CD14-positive monocyte (primary cell): ENCODE measurements around the gene TVP23C. TPM values are rescaled to one million over a fixed set of nuclear protein-coding genes. Genes with fewer than 3 reads are reported as not detected.

ENCODE experiments used
- DNase-seq, 3 donors: peaks; one replicate each; pipeline ENCODE4 v3.0.0-alpha.2; 2011 to 2022
- H2AFZ ChIP-seq: 2 replicates; pipeline ENCODE4 v1.6.0; 2012; ENCODE audit warnings: mild to moderate bottlenecking, low read depth, low read length, inconsistent platforms; ENCODE audit not compliant: insufficient read depth, poor library complexity, severe bottlenecking
- H3K27ac ChIP-seq, 2 donors: 1 replicate in 1 of 2; 2 replicates in 1 of 2; pipeline ENCODE4 v1.5.1; 2012 to 2013; ENCODE audit warnings: low read length in 2 of 2, control low read depth in 1 of 2, inconsistent platforms in 1 of 2, low read depth in 1 of 2, mild to moderate bottlenecking in 1 of 2
- H3K27me3 ChIP-seq, 2 donors: one replicate each; pipeline versions ENCODE4 v1.6.0 to v1.6.1; 2011 to 2013; ENCODE audit warnings: low read length in 2 of 2; ENCODE audit not compliant: control insufficient read depth in 2 of 2, insufficient read depth in 2 of 2
- H3K36me3 ChIP-seq, 2 donors: replicated peaks in 1 of 2; 1 replicate in 1 of 2; 2 replicates in 1 of 2; pipeline versions ENCODE4 v1.5.1 to v1.6.1; 2012 to 2013; ENCODE audit warnings: low read length in 2 of 2, control low read depth in 1 of 2, inconsistent platforms in 1 of 2, mild to moderate bottlenecking in 1 of 2; ENCODE audit not compliant: insufficient read depth in 2 of 2, control insufficient read depth in 1 of 2
- H3K4me1 ChIP-seq, 2 donors: 1 replicate in 1 of 2; 2 replicates in 1 of 2; pipeline versions ENCODE4 v1.5.1 to v1.6.1; 2012 to 2013; ENCODE audit warnings: low read length in 2 of 2, control low read depth in 1 of 2, inconsistent platforms in 1 of 2, mild to moderate bottlenecking in 1 of 2, moderate library complexity in 1 of 2; ENCODE audit not compliant: insufficient read depth in 2 of 2, control insufficient read depth in 1 of 2
- H3K4me2 ChIP-seq: replicated peaks from 2 replicates; pipeline ENCODE3; 2012; ENCODE audit warnings: low read length, moderate library complexity, mild to moderate bottlenecking; ENCODE audit not compliant: poor library complexity, severe bottlenecking; ENCODE audit errors: extremely low read depth
- H3K4me3 ChIP-seq, 3 experiments: fragments of 200-600 bp in 1 of 3; sonication (generic) in 1 of 3; replicated peaks in 1 of 3; 1 replicate in 2 of 3; 2 replicates in 1 of 3; pipeline ENCODE4 v1.5.1; 2011 to 2013; ENCODE audit warnings: low read length in 3 of 3, mild to moderate bottlenecking in 3 of 3, control low read depth in 2 of 3, low read depth in 2 of 3, inconsistent platforms in 1 of 3, moderate library complexity in 1 of 3
- H3K79me2 ChIP-seq: 2 replicates; pipeline ENCODE4 v1.6.0; 2012; ENCODE audit warnings: mild to moderate bottlenecking, control low read depth, inconsistent platforms, low read length, moderate library complexity; ENCODE audit not compliant: insufficient read depth
- H3K9ac ChIP-seq: 2 replicates; pipeline ENCODE4 v1.6.0; 2017; ENCODE audit warnings: low read length, mild to moderate bottlenecking; ENCODE audit not compliant: insufficient read depth, poor library complexity, severe bottlenecking
- H3K9me3 ChIP-seq, 2 donors: replicated peaks in 1 of 2; 1 replicate in 1 of 2; 2 replicates in 1 of 2; pipeline versions ENCODE4 v1.5.1 to v1.6.1; 2012 to 2013; ENCODE audit warnings: low read length in 2 of 2, control low read depth in 1 of 2; ENCODE audit not compliant: control insufficient read depth in 1 of 2, insufficient read depth in 1 of 2
- H4K20me1 ChIP-seq: 2 replicates; pipeline ENCODE4 v1.6.0; 2012; ENCODE audit warnings: mild to moderate bottlenecking, low read length, control low read depth, moderate library complexity; ENCODE audit not compliant: insufficient read depth
- H3K27ac Mint-ChIP-seq, 7 donors: one replicate each; pipeline ENCODE4 v1.8.0; 2020; ENCODE audit warnings: mild to moderate bottlenecking in 7 of 7, mixed read lengths in 7 of 7, moderate library complexity in 6 of 7, inconsistent platforms in 2 of 7
- H3K27me3 Mint-ChIP-seq, 3 donors: one replicate each; pipeline ENCODE4 v1.8.0; 2021 to 2022; ENCODE audit warnings: low read depth in 3 of 3, mild to moderate bottlenecking in 3 of 3, mixed read lengths in 3 of 3, moderate library complexity in 3 of 3, inconsistent platforms in 1 of 3
- H3K36me3 Mint-ChIP-seq, 2 donors: one replicate each; pipeline ENCODE4 v1.8.0; 2020; ENCODE audit warnings: mixed read lengths in 2 of 2, inconsistent platforms in 1 of 2, mild to moderate bottlenecking in 1 of 2
- H3K4me1 Mint-ChIP-seq: one replicate; pipeline ENCODE4 v1.8.0; 2020; ENCODE audit warnings: mild to moderate bottlenecking, mixed read lengths
- H3K4me3 Mint-ChIP-seq, 2 donors: one replicate each; pipeline ENCODE4 v1.8.0; 2020; ENCODE audit warnings: mild to moderate bottlenecking in 2 of 2, mixed read lengths in 2 of 2, moderate library complexity in 1 of 2
- H3K9me3 Mint-ChIP-seq, 7 donors: one replicate each; pipeline ENCODE4 v1.8.0; 2020 to 2022; ENCODE audit warnings: mixed read lengths in 7 of 7, mild to moderate bottlenecking in 6 of 7, moderate library complexity in 6 of 7, inconsistent platforms in 2 of 7
- CTCF ChIP-seq: fragments of 200-600 bp; IDR thresholded peaks from one replicate; pipeline ENCODE4 v1.8.0; 2022; ENCODE audit warnings: antibody characterized with exemption, mild to moderate bottlenecking
- WGBS: methylation state at CpG from one replicate; pipeline ENCODE4 v1.1.5; 2013; ENCODE audit warnings: missing lambda C conversion rate; ENCODE audit not compliant: insufficient coverage; 5-methylcytosine and 5-hydroxymethylcytosine counted together
- intact Hi-C, 2 donors: fragments of 100-400 bp; cut with micrococcal nuclease; formaldehyde crosslinking; loops; one replicate each; pipeline versions ENCODE4 v1.15.0 to v1.15.1; 2023
- polyA plus RNA-seq, 3 donors: library from polyadenylated mRNA; depleted of rRNA in 1 of 3; unstranded in 2 of 3; stranded (reverse) in 1 of 3; fragments of 300-500 nt in 2 of 3; fragments of >200 nt in 1 of 3; fragmentation: Illumina TruSeq in 2 of 3; gene quantifications; 1 replicate in 2 of 3; 2 replicates in 1 of 3; pipeline ENCODE4 v1.2.3, GENCODE V29; 2012 to 2021

Gene TVP23C
- polyA plus RNA-seq, 3 donors, result 0.88 to 3.3 (median 1.4) TPM

GRCh38 chr17:15516150-15516549, 47.1 kb downstream of the TVP23C start:
- Histone ChIP-seq H3K9ac (no peak overlapping the region), H3K9me3 (no peaks in the 10 kb centered on the region), H3K79me2 (no peaks in the 10 kb centered on the region), H3K36me3 (no peaks in the 10 kb centered on the region), H4K20me1 (no peaks in the 10 kb centered on the region), H3K27me3 (no peaks in the 10 kb centered on the region), H3K4me1 (peaks cover 0 to under 1% of the 10 kb centered on the region in 2 donors), H3K4me2 (no peak overlapping the region), H3K27ac (no peak overlapping the region), H2AFZ (no peak overlapping the region), H3K4me3 (no peak overlapping the region)
- Mint-ChIP-seq H3K4me1 (peaks cover 3% of the 10 kb centered on the region), H3K9me3 (peaks cover 0 to 2% (median 0%) of the 10 kb centered on the region in 7 donors), H3K4me3 (no peak overlapping the region), H3K27ac (peak overlapping the region in 1 of 7 donors; percentile 37), H3K36me3 (peaks cover 11 to 19% of the 10 kb centered on the region in 2 donors), H3K27me3 (no peaks in the 10 kb centered on the region)
- DNase-seq, result no peak
- TF ChIP-seq CTCF, result no peak
- intact Hi-C loops, result no loop called here
- 85% methylated on average over 4 of the region's 8 CpGs for WGBS

GRCh38 chr17:15514469-15514868, 48.8 kb downstream of the TVP23C start:
- Histone ChIP-seq H4K20me1 (no peaks in the 10 kb centered on the region), H3K27me3 (no peaks in the 10 kb centered on the region), H3K9ac (no peak overlapping the region), H3K36me3 (no peaks in the 10 kb centered on the region), H3K79me2 (no peaks in the 10 kb centered on the region), H3K27ac (no peak overlapping the region), H3K4me1 (peaks cover 5 to 12% of the 10 kb centered on the region in 2 donors), H2AFZ (no peak overlapping the region), H3K4me3 (no peak overlapping the region), H3K4me2 (no peak overlapping the region), H3K9me3 (no peaks in the 10 kb centered on the region)
- DNase-seq, result no peak
- Mint-ChIP-seq H3K27me3 (no peaks in the 10 kb centered on the region), H3K4me3 (no peak overlapping the region), H3K9me3 (no peaks in the 10 kb centered on the region), H3K4me1 (peaks cover 16% of the 10 kb centered on the region), H3K36me3 (peaks cover 11 to 25% of the 10 kb centered on the region in 2 donors), H3K27ac (no peak overlapping the region)
- intact Hi-C loops, result no loop called here
- no CpG with 5 or more reads among the region's 2 CpGs for WGBS
- TF ChIP-seq CTCF, result no peak
